ENCODE results near the gene ATP1B2.

DNA sequence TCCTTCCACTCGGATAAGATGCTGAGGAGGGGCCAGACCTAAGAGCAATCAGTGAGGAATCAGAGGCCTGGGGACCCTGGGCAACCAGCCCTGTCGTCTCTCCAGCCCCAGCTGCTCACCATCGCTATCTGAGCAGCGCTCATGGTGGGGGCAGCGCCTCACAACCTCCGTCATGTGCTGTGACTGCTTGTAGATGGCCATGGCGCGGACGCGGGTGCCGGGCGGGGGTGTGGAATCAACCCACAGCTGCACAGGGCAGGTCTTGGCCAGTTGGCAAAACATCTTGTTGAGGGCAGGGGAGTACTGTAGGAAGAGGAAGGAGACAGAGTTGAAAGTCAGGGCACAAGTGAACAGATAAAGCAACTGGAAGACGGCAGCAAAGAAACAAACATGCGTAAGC, 24.2 kb downstream of the ATP1B2 start:
- TF ChIP-seq, protein P1, sequence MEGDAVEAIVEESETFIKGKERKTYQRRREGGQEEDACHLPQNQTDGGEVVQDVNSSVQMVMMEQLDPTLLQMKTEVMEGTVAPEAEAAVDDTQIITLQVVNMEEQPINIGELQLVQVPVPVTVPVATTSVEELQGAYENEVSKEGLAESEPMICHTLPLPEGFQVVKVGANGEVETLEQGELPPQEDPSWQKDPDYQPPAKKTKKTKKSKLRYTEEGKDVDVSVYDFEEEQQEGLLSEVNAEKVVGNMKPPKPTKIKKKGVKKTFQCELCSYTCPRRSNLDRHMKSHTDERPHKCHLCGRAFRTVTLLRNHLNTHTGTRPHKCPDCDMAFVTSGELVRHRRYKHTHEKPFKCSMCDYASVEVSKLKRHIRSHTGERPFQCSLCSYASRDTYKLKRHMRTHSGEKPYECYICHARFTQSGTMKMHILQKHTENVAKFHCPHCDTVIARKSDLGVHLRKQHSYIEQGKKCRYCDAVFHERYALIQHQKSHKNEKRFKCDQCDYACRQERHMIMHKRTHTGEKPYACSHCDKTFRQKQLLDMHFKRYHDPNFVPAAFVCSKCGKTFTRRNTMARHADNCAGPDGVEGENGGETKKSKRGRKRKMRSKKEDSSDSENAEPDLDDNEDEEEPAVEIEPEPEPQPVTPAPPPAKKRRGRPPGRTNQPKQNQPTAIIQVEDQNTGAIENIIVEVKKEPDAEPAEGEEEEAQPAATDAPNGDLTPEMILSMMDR (IDR thresholded peaks at IDR 0.05) = no peak
- no peak for TF ChIP-seq EZH2phosphoT487 (IDR thresholded peaks at IDR 0.05)

All from neural progenitor cell (in vitro differentiated cells).